NT2/D1 (cell line): Measurements from ENCODE around the gene FGFBP2.
A peak's percentile ranks its signal among the peaks of the same experiment; 100 is the strongest.

Experiments
- DNase-seq: peaks from one replicate; pipeline ENCODE4 v3.0.0-alpha.2; 2011; ENCODE audit warnings: low read depth, low spot score
- H3K27me3 ChIP-seq: 2 replicates; pipeline ENCODE4 v1.6.0; 2011; ENCODE audit warnings: mild to moderate bottlenecking; ENCODE audit not compliant: insufficient read length, insufficient read depth
- H3K36me3 ChIP-seq: 2 replicates; pipeline ENCODE4 v1.6.1; 2011; ENCODE audit warnings: mild to moderate bottlenecking, low read length, mixed read lengths; ENCODE audit not compliant: insufficient read depth, insufficient read length
- H3K4me1 ChIP-seq: 2 replicates; pipeline ENCODE4 v1.5.1; 2011; ENCODE audit not compliant: insufficient read depth, insufficient read length
- H3K4me3 ChIP-seq: 2 replicates; pipeline ENCODE4 v1.5.1; 2011; ENCODE audit warnings: low read depth; ENCODE audit not compliant: insufficient read length
- H3K9ac ChIP-seq: 2 replicates; pipeline ENCODE4 v1.6.0; 2011; ENCODE audit warnings: low read depth; ENCODE audit not compliant: insufficient read length
- H3K9me3 ChIP-seq: 2 replicates; pipeline ENCODE4 v1.5.1; 2011; ENCODE audit warnings: mild to moderate bottlenecking, low read length; ENCODE audit not compliant: insufficient read depth
- SUZ12 ChIP-seq: IDR thresholded peaks from 2 replicates; pipeline ENCODE4 v1.6.1; 2011; ENCODE audit not compliant: insufficient read length, insufficient read depth; ENCODE audit errors: extremely low read depth
- YY1 ChIP-seq: IDR thresholded peaks from 2 replicates; pipeline ENCODE4 v1.6.1; 2011; ENCODE audit not compliant: insufficient read length, insufficient read depth
- ZNF274 ChIP-seq: IDR thresholded peaks from 2 replicates; pipeline ENCODE4 v1.6.1; 2011; ENCODE audit warnings: mild to moderate bottlenecking, low read depth, low read length

The FGFBP2 gene

DNA sequence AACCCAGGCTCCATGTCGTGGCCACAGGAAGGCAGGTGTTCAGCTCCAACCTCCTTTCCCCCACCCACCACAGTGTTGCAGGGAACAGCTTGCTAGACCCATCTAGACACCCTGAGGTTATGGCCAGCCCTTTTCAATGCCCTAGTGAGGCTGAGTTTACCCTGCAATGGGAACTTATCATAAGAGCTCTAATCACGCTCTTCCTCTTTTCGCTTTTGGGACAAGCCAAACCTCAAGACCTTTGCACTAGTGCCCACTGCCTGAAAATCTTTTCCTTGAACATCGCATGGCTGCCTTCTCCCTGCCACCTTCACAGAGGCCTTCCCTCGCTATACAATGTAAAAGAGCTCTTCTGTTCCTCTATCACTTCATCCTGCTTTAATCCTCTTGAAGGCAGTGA lies 2.4 kb upstream of the FGFBP2 start:
- DNase-seq, result no peak
- Histone ChIP-seq H3K9ac (no peak overlapping the region), H3K4me3 (no peak overlapping the region), H3K4me1 (peaks cover 10% of the 10 kb centered on the region), H3K27me3 (no peaks in the 10 kb centered on the region), H3K36me3 (peaks cover 11% of the 10 kb centered on the region), H3K9me3 (peaks cover 9% of the 10 kb centered on the region; the same call in 1 of the 2 replicates)
- TF ChIP-seq SUZ12 (no peak), YY1 (no peak), ZNF274 (no peak)

DNA sequence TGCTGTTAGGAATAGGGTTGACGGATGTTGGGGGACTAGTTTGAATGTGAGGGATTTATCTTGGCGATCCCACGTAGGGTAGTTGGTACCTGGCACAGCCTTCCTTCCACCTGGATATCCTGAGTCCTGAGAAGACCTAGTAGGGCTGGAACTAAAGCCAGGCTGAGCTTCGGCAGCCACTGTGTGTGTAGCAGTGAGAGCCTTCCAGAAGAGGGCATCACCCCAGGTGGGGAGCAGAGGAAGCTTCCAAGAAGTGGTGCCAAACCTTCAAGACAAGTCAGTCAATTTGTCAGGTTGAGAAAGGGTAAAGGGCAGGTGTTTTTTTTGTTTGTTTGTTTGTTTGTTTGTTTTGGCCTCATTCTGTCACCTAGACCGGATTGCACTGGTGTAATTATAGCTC lies 1.2 kb upstream of the FGFBP2 start:
- H3K4me1 ChIP-seq, result peaks cover 10% of the 10 kb centered on the region
- H3K36me3 ChIP-seq, result peaks cover 10% of the 10 kb centered on the region
- peaks cover 9% of the 10 kb centered on the region; the same call in 1 of the 2 replicates for H3K9me3 ChIP-seq
- H3K27me3 ChIP-seq, result no peaks in the 10 kb centered on the region
- no peak overlapping the region for H3K9ac ChIP-seq
- no peak for TF ChIP-seq SUZ12
- TF ChIP-seq ZNF274, result no peak
- no peak for TF ChIP-seq YY1
- no peak for DNase-seq
- H3K4me3 ChIP-seq, result no peak overlapping the region

GRCh38 chr4:15963576-15963975 lies 601 bp upstream of the FGFBP2 start:
- H3K9me3 ChIP-seq, result peaks cover 9% of the 10 kb centered on the region; the same call in 1 of the 2 replicates
- no peak overlapping the region for H3K9ac ChIP-seq
- no peak overlapping the region for H3K4me3 ChIP-seq
- H3K36me3 ChIP-seq, result peaks cover 5% of the 10 kb centered on the region
- no peaks in the 10 kb centered on the region for H3K27me3 ChIP-seq
- peaks cover 10% of the 10 kb centered on the region for H3K4me1 ChIP-seq
- DNase-seq, result no peak
- TF ChIP-seq ZNF274, result no peak
- TF ChIP-seq SUZ12, result no peak

DNA sequence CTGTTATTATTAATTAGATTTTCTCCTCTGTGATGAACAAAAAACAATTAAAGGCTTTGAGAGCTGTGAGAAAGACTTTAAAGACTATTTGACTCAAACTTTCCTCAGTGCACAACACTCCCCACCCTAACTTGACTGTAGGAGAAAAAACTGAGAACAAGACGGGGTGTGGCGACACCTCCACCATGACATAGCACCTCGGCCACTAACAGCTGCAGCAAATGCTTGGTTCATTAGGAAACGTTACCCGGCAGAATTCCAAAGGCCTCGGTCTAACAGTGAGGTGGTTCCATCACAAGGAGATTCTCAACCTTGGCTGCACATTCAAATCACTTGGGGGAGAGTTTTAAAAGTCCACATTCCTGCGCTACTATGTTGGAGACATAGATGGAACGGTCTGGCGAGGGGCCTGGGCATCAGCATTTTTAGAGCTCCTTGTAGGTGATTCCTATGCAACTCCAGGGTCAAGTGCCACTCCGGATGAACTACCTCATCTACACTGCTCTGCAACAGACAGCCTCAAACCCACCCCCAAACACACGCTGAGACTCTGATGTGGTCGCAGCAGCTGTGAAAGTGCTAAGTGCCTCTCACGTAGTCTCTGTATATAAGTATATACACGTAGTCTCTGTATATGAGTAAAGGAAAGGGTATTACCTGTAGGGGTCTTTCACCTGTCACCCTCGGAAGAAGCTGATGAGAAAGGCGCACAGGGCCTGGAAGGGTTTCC lies 1.0 kb downstream of the FGFBP2 start:
- Histone ChIP-seq H3K36me3 (no peaks in the 10 kb centered on the region), H3K4me3 (no peak overlapping the region), H3K27me3 (no peaks in the 10 kb centered on the region), H3K9me3 (peaks cover 9% of the 10 kb centered on the region; the same call in 1 of the 2 replicates), H3K4me1 (peaks cover 10% of the 10 kb centered on the region), H3K9ac (no peak overlapping the region)
- TF ChIP-seq SUZ12 (no peak), YY1 (no peak), ZNF274 (no peak)
- DNase-seq, result no peak

DNA sequence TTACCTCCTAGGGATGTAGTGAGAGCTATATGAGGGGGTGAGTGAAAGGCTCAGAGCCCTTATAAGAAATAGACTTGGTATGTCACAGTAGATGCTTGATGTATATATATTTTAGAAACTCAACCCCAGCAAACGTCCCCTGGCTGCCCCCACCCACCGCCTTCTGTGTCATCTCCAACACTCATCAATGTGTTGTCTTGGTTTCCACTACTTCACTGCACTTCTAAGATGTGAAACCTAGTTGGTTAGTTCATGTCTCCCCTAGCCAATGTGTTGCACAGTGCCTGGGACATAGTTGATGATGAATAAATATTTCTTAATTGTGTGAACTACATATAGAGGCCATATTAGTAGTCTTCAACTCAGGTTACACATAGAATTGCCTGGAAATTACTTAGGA lies 4.4 kb downstream of the FGFBP2 start:
- H3K9ac ChIP-seq, result no peak overlapping the region
- DNase-seq, result no peak
- TF ChIP-seq ZNF274 (no peak), YY1 (no peak), SUZ12 (no peak)
- H3K36me3 ChIP-seq, result no peaks in the 10 kb centered on the region
- no peaks in the 10 kb centered on the region for H3K27me3 ChIP-seq
- H3K4me1 ChIP-seq, result peaks cover 10% of the 10 kb centered on the region
- H3K9me3 ChIP-seq, result peaks cover 19% of the 10 kb centered on the region; the same call in 1 of the 2 replicates
- H3K4me3 ChIP-seq, result no peak overlapping the region

DNA sequence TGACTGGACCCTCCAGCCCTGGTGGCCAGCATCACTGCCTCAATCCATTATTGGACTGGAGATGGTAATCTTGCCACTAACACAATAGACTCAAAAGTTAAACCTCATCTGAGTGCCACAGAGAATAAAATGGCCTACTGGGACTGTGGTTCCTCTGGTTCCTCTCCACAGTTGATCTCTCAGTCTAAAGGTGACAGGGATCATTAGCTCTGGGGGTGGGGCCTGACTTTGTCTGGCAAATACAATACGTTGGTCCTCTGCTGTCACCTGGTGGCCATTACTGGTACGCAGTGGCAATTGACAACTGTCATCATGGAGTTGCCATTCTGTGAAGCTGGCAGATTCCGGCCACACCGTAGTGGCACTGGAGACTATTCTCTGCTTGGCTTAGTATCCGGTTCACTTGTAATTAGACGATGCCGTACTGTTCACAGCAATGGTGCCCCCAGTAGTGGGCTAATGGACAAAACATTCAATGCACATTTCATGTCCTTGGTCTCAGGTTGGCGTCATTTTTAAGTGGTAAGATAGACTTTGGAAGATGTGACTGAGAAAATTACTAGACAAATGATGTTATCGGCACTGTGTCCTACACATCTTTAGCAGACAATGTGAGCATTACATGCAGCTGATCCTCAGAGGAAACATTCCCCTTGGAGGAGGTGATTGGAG lies 6.7 kb downstream of the FGFBP2 start:
- Histone ChIP-seq H3K4me3 (no peak overlapping the region), H3K4me1 (no peaks in the 10 kb centered on the region), H3K27me3 (no peaks in the 10 kb centered on the region), H3K36me3 (no peaks in the 10 kb centered on the region), H3K9me3 (peaks cover 24% of the 10 kb centered on the region; the same call in 1 of the 2 replicates), H3K9ac (no peak overlapping the region)
- peak; percentile 81 for DNase-seq
- TF ChIP-seq YY1 (no peak), ZNF274 (no peak), SUZ12 (no peak)

- H3K4me3 ChIP-seq, result no peak overlapping the region
- H3K27me3 ChIP-seq, result no peaks in the 10 kb centered on the region
- H3K9ac ChIP-seq, result no peak overlapping the region
- no peak for DNase-seq
- TF ChIP-seq ZNF274 (no peak), YY1 (no peak), SUZ12 (no peak)
- peaks cover 24% of the 10 kb centered on the region; the same call in 1 of the 2 replicates for H3K9me3 ChIP-seq
- no peaks in the 10 kb centered on the region for H3K4me1 ChIP-seq
- H3K36me3 ChIP-seq, result no peaks in the 10 kb centered on the region
These were observed 7.3 kb downstream of the FGFBP2 start for GRCh38 chr4:15955670-15956069.
